BE2C (cell line): Measurements from ENCODE around the gene FGFR1OP2.
"Not testable (repeated sequence)": the region's sequence is repeated elsewhere in the genome, so short reads cannot be mapped to it uniquely, and the experiment has no call there.

Experiments used
- DNase-seq: peaks from one replicate; pipeline ENCODE4 v3.0.0-alpha.2; 2020
- H3K27me3 ChIP-seq: fragments of 250-450 bp; sonication (Bioruptor Pico); 2 replicates; pipeline ENCODE4 v1.5.1; 2020; ENCODE audit warnings: mild to moderate bottlenecking
- H3K36me3 ChIP-seq: fragments of 250-450 bp; sonication (Bioruptor Pico); 2 replicates; pipeline ENCODE4 v1.5.1; 2020; ENCODE audit warnings: mild to moderate bottlenecking
- H3K4me1 ChIP-seq: fragments of 250-450 bp; sonication (Bioruptor Pico); 2 replicates; pipeline ENCODE4 v1.5.1; 2020
- H3K4me3 ChIP-seq: 2 replicates; pipeline ENCODE4 v1.5.1; 2011; ENCODE audit warnings: low read depth, low read length
- H3K9me3 ChIP-seq: fragments of 250-450 bp; sonication (Bioruptor Pico); 2 replicates; pipeline ENCODE4 v1.5.1; 2020
- CTCF ChIP-seq: IDR thresholded peaks from 2 replicates; pipeline ENCODE4 v1.5.1; 2012; ENCODE audit warnings: mild to moderate bottlenecking, low read depth, low read length

Gene FGFR1OP2

GRCh38 chr12:26954027-26954426, 15.8 kb downstream of the FGFR1OP2 start:
- peaks cover 10% of the 10 kb centered on the region for H3K36me3 ChIP-seq
- no peaks in the 10 kb centered on the region for H3K9me3 ChIP-seq
- no peaks in the 10 kb centered on the region for H3K4me1 ChIP-seq
- TF ChIP-seq CTCF: no peak
- no peaks in the 10 kb centered on the region for H3K27me3 ChIP-seq
- no peak overlapping the region for H3K4me3 ChIP-seq
- DNase-seq: no peak

- H3K4me1 ChIP-seq, DNase-seq, H3K4me3 ChIP-seq, H3K27me3 ChIP-seq, H3K9me3 ChIP-seq: not testable (repeated sequence)
- peaks cover 30% of the 10 kb centered on the region for H3K36me3 ChIP-seq
Observed at GRCh38 chr12:26961391-26961790, 23.1 kb downstream of the FGFR1OP2 start.

GRCh38 chr12:26961803-26962202, 23.5 kb downstream of the FGFR1OP2 start:
- peaks cover 30% of the 10 kb centered on the region for H3K36me3 ChIP-seq

GRCh38 chr12:26963413-26963812, 25.1 kb downstream of the FGFR1OP2 start:
- no peaks in the 10 kb centered on the region; the same call in 1 of the 2 replicates for H3K27me3 ChIP-seq
- no peaks in the 10 kb centered on the region for H3K4me1 ChIP-seq
- DNase-seq: no peak
- H3K9me3 ChIP-seq: no peaks in the 10 kb centered on the region
- H3K36me3 ChIP-seq: peaks cover 26% of the 10 kb centered on the region
- no peak overlapping the region for H3K4me3 ChIP-seq
- TF ChIP-seq CTCF: no peak

More at GRCh38 chr12:26961803-26962202, 23.5 kb downstream of the FGFR1OP2 start:
- H3K9me3 ChIP-seq: no peaks in the 10 kb centered on the region
- no peak for TF ChIP-seq CTCF
- H3K4me3 ChIP-seq: no peak overlapping the region
- DNase-seq: no peak
- no peaks in the 10 kb centered on the region; the same call in 1 of the 2 replicates for H3K27me3 ChIP-seq
- H3K4me1 ChIP-seq: no peaks in the 10 kb centered on the region

GRCh38 chr12:26966842-26967241, 28.6 kb downstream of the FGFR1OP2 start:
- TF ChIP-seq CTCF: no peak
- Histone ChIP-seq H3K27me3 (no peaks in the 10 kb centered on the region; the same call in 1 of the 2 replicates), H3K36me3 (peaks cover 19% of the 10 kb centered on the region), H3K4me3 (no peak overlapping the region), H3K4me1 (no peaks in the 10 kb centered on the region), H3K9me3 (no peaks in the 10 kb centered on the region)
- no peak for DNase-seq

- Histone ChIP-seq H3K36me3 (peaks cover 14% of the 10 kb centered on the region), H3K4me1 (no peaks in the 10 kb centered on the region), H3K27me3 (no peaks in the 10 kb centered on the region), H3K4me3 (no peak overlapping the region), H3K9me3 (no peaks in the 10 kb centered on the region; the same call in 1 of the 2 replicates)
- no peak for TF ChIP-seq CTCF
- no peak for DNase-seq
Observed at GRCh38 chr12:26970136-26970535, 31.9 kb downstream of the FGFR1OP2 start.

GRCh38 chr12:26971963-26972362, 33.7 kb downstream of the FGFR1OP2 start:
- DNase-seq: no peak
- H3K4me3 ChIP-seq: no peak overlapping the region
- H3K4me1 ChIP-seq: no peaks in the 10 kb centered on the region
- H3K9me3 ChIP-seq: no peaks in the 10 kb centered on the region; the same call in 1 of the 2 replicates
- no peak for TF ChIP-seq CTCF
- peaks cover 9% of the 10 kb centered on the region for H3K36me3 ChIP-seq
- H3K27me3 ChIP-seq: no peaks in the 10 kb centered on the region
